ENCODE data around the gene GRM1.

Gene GRM1

DNA sequence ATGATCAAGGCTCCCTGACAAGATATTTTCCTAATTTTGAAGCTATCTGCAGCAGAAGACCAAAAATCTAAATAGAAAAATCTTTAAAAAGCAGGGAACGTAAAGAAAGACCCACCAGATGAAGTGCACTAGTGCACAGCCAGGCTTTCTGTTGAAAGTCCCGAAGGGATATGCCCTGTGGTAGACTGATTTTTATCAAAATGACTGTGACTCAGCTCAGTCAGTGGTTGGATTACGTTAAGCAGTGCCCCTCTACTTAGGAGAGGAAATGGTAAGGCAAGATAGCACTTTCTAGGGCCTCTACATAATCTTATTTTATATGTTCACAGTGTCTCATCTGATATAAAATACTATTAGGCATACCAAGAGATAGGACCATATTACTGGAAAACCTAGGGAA is 391.4 kb downstream of the GRM1 start:
- TF ChIP-seq GATA2 (IDR thresholded peaks at IDR 0.05; ENCODE audit: low read depth, low read length): no peak
- TF ChIP-seq GATA3 (IDR thresholded peaks at IDR 0.05; ENCODE audit: low read depth, low read length): no peak

DNA sequence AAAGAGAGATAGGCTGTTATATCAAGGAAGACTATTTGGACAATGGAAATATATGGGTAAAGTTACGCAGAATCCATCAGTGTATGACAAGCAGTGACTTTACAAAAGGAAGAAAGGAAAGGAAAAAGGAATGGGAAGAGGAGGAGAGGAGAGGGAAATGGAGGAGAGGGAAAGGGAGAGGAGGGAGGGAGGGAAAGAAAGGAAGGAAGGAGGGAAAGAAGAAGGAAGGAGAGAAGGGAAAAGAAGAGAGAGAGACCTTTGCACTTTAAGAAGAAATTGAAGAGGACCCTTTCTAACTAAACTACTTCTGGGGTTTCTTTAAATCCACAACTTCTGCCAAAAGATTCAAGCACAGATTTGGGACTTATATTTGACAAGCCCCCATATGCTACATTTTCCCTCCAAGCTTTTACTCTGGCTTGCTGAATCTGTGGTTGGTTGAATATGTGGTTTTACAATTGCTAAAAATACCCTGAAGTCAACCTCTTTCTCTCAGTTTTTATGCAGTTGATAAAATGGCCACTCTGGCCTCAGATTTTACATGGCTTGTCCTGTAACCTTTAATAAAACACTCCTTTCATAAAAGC is 394.0 kb downstream of the GRM1 start:
- TF ChIP-seq GATA2 (IDR thresholded peaks at IDR 0.05; ENCODE audit: low read depth, low read length) (no peak), GATA3 (IDR thresholded peaks at IDR 0.05; ENCODE audit: low read depth, low read length) (no peak)

DNA sequence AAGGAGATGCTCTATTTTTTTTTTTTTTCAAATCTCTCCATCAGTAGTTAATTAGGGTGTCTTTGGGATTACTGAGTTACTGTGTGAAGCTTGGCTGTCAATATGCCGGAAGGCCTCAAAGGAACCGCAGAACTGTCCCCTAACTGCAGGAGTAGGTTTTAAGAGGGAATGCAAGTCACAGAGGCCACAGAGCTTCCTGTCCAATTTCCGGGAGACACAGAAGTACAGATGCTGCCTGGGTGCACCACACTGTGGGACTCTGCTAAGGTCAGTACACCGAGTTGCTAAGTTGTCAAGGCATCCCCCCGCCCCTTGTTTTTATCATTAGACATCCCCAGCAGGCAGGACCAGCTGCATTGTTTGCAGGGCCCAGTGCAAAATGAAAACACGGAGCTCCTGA is 394.6 kb downstream of the GRM1 start:
- no peak for TF ChIP-seq GATA2 (IDR thresholded peaks at IDR 0.05; ENCODE audit: low read depth, low read length)
- TF ChIP-seq GATA3 (IDR thresholded peaks at IDR 0.05; ENCODE audit: low read depth, low read length): no peak

DNA sequence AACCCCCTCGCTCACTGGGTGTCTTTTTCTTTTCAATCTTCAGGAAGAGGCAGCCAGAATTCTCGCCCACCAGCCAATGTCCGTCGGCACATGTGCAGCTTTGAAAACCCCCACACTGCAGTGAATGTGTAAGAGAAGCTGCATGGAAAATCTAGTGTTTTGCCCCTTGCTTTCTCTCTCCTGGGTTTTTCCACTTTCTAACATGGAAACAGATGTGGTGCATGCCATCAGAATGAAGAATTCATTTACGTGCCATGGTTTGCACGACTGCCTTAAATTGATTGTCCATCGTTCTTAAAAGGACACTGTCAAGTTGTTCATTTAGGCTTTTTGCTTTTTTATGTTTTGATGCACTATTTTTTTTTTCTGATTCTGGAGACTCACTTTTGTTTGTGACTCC is 397.7 kb downstream of the GRM1 start:
- TF ChIP-seq GATA2 (IDR thresholded peaks at IDR 0.05; ENCODE audit: low read depth, low read length): no peak
- TF ChIP-seq GATA3 (IDR thresholded peaks at IDR 0.05; ENCODE audit: low read depth, low read length): no peak

DNA sequence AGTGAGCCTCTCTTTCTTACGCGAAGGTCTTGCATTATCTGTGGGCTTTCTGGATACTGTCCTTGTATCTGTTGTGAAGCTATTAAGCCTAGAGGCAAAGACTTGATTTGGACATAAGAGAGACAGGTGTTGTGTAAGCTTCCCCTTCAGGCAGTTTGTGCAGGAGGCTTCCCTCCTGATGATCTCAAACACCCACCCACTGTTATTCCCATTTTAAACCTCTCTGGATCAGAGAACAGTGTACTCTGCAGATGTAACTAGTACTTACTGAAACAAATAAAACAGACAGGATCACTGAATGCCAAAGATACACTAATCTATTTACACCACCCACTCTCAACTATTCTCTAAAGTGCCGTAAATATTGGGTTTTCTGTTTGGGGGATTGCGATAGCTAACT is 401.0 kb downstream of the GRM1 start:
- TF ChIP-seq GATA3 (IDR thresholded peaks at IDR 0.05; ENCODE audit: low read depth, low read length): no peak
- TF ChIP-seq GATA2 (IDR thresholded peaks at IDR 0.05; ENCODE audit: low read depth, low read length): no peak

DNA sequence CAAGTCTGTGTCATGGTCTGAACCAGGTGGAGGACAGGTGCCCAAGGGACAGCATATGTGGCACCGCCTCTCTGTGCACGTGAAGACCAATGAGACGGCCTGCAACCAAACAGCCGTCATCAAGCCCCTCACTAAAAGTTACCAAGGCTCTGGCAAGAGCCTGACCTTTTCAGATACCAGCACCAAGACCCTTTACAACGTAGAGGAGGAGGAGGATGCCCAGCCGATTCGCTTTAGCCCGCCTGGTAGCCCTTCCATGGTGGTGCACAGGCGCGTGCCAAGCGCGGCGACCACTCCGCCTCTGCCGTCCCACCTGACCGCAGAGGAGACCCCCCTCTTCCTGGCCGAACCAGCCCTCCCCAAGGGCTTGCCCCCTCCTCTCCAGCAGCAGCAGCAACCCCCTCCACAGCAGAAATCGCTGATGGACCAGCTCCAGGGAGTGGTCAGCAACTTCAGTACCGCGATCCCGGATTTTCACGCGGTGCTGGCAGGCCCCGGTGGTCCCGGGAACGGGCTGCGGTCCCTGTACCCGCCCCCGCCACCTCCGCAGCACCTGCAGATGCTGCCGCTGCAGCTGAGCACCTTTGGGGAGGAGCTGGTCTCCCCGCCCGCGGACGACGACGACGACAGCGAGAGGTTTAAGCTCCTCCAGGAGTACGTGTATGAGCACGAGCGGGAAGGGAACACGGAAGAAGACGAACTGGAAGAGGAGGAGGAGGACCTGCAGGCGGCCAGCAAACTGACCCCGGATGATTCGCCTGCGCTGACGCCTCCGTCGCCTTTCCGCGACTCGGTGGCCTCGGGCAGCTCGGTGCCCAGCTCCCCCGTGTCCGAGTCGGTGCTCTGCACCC is 405.2 kb downstream of the GRM1 start:
- TF ChIP-seq GATA2 (IDR thresholded peaks at IDR 0.05; ENCODE audit: low read depth, low read length) (no peak), GATA3 (IDR thresholded peaks at IDR 0.05; ENCODE audit: low read depth, low read length) (no peak)

DNA sequence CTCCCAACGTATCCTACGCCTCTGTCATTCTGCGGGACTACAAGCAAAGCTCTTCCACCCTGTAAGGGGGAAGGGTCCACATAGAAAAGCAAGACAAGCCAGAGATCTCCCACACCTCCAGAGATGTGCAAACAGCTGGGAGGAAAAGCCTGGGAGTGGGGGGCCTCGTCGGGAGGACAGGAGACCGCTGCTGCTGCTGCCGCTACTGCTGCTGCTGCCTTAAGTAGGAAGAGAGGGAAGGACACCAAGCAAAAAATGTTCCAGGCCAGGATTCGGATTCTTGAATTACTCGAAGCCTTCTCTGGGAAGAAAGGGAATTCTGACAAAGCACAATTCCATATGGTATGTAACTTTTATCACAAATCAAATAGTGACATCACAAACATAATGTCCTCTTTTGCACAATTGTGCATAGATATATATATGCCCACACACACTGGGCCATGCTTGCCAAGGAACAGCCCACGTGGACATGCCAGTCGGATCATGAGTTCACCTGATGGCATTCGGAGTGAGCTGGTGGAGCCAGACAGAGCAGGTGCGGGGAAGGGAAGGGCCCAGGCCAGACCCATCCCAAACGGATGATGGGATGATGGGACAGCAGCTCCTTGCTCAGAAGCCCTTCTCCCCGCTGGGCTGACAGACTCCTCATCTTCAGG is 406.0 kb downstream of the GRM1 start:
- TF ChIP-seq GATA2 (IDR thresholded peaks at IDR 0.05; ENCODE audit: low read depth, low read length) (no peak), GATA3 (IDR thresholded peaks at IDR 0.05; ENCODE audit: low read depth, low read length) (no peak)

DNA sequence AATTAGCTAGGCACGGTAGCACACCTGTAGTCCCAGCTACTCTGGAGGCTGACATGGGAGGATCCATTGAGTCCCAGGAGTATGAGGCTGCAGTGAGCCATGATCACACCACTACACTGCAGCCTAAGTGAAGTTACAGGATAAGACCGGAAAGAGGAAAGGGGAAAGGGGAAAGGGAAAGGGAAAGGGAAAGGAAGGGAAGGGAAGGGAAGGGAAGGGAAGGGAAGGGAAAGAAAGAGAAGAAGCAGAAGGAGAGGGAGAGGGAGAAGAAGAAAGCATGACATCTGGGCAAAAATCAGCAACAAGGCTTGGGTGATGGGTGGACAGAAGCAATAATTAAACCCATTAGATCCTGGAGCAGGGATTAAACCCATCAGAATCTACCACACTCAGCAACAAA is 413.0 kb downstream of the GRM1 start:
- TF ChIP-seq GATA2 (IDR thresholded peaks at IDR 0.05; ENCODE audit: low read depth, low read length): no peak
- TF ChIP-seq GATA3 (IDR thresholded peaks at IDR 0.05; ENCODE audit: low read depth, low read length): no peak

DNA sequence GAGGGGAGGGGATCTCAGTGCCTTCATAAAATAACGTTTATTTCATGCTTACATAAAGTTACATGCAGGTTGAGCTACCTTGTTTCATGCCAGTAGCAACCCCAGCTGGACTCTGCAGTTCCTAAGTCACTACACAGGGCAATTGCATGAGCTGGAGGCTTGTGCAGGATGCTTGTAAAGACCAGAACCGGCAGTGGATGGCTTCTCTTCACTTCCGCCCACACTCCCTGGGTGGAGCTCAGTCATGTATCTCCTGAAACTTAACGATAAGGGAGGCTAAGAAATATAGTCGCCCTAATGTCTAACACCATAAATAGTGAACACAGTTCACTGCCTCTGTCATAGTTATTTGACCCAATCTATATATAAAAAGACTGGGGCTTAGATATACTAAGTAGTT is 415.3 kb downstream of the GRM1 start:
- TF ChIP-seq GATA3 (IDR thresholded peaks at IDR 0.05; ENCODE audit: low read depth, low read length): no peak
- TF ChIP-seq GATA2 (IDR thresholded peaks at IDR 0.05; ENCODE audit: low read depth, low read length): no peak

DNA sequence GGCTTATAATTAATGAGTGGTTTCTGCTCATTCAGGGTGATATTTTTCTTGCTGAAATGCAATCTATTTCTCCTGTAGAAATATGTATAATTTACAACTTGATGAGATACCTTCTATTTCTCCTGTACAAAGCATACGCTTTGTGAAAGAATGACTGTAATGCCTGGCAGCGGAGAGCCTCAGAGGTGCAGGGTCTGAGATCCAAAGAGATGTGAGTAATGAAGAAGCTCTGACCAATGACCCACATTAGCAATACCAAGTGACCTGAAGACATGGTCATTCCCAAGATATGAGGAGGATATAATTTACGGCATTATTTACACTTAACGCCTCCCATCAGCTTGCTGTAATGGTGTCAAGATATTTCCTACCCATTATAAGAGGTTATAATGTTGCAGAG is 416.4 kb downstream of the GRM1 start:
- TF ChIP-seq GATA2 (IDR thresholded peaks at IDR 0.05; ENCODE audit: low read depth, low read length) (no peak), GATA3 (IDR thresholded peaks at IDR 0.05; ENCODE audit: low read depth, low read length) (no peak)

DNA sequence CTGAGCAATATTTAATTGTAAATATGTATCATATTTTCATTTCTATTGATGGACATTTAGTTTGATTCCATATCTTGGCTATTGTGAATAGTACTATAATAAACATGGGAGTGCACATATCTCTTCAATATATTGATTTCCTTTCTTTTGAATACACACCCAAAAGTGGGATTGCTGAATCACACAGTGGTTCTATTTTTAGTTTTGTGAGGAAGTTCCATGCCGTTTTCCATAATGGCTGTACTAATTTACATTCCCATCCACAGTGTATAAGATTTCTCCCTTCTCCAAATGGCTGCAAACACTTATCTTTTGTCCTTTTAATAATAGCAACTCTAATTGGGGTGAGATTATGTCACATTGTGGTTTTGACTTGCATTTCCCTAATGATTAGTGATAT is 428.0 kb downstream of the GRM1 start:
- TF ChIP-seq GATA3 (IDR thresholded peaks at IDR 0.05; ENCODE audit: low read depth, low read length) (no peak), GATA2 (IDR thresholded peaks at IDR 0.05; ENCODE audit: low read depth, low read length) (no peak)

DNA sequence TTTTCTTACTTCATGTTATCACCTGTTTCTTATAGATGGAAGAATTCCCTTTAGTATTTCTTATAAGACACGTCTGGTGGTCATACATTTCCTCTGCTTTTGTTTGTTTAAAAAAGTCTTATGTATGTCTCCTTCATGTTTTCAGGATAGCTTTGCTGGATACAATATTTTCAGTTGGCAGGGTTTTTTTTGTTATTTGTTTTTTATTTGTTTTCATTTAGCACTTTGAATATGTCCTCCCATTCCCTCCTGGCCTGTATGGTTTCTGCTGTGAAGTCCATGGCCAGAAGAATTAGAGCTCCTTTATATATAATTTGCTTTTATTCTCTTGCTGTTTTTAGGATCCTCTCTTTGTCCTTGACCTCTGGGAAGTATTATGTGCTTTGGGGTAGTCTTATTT is 432.1 kb downstream of the GRM1 start:
- TF ChIP-seq GATA3 (IDR thresholded peaks at IDR 0.05; ENCODE audit: low read depth, low read length) (no peak), GATA2 (IDR thresholded peaks at IDR 0.05; ENCODE audit: low read depth, low read length) (no peak)

DNA sequence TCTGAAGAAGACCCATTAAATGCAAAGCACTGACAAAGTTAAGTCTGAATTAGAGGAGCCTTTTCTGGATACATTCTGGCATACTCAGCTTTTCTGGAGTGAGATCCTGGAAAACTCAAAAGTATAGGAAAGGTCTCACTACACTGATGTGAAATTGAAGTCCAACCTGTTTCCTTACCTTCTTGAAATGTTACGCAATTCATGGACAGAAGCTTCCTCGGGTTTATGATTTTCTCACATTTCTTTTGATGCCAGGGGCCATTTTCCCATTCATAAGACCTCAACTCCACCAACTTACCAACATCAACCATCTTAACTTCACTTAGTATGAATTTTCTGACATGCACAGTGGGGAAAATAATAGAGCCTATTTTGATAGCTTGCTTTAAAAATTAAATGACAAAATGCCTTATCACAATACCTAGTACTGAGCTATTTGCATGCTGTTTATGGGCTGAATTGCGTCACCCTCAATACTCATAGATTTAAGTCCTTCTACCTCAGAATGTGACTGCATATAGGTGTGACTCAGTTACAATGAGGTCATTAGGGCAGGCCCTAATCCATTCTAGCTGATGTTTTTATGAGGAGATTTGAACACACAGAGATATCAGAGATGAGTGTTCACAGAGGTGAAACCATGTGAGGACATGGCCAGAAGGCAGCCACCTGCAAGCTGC is 441.4 kb downstream of the GRM1 start:
- TF ChIP-seq GATA2 (IDR thresholded peaks at IDR 0.05; ENCODE audit: low read depth, low read length): no peak
- TF ChIP-seq GATA3 (IDR thresholded peaks at IDR 0.05; ENCODE audit: low read depth, low read length): no peak

DNA sequence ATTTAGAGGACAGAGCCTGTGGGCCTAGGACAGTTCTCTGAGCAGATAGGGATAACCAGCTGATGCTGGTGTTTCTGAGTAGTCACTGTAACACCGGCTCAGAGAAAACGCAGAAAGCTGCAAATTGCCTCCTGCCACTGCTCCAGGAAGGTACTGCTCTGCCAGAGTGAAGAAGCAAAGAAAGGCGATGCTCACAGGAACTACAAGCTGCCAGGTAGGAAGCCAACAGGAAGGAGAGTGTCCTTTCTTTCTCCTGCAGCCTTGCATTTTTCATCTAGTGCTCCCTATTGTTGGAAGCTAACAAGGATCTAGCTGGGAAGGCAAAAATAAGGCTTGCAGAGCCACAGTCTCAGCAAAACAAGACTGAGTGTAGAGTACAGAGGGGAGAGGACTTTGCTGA is 444.1 kb downstream of the GRM1 start:
- no peak for TF ChIP-seq GATA3 (IDR thresholded peaks at IDR 0.05; ENCODE audit: low read depth, low read length)
- TF ChIP-seq GATA2 (IDR thresholded peaks at IDR 0.05; ENCODE audit: low read depth, low read length): no peak

Measured in SH-SY5Y (cell line).